ENCODE measurements around the gene ADAMTS13. TPM values are rescaled to one million over a fixed set of nuclear protein-coding genes. Genes with fewer than 3 reads are reported as not detected.

The ADAMTS13 gene
- total and polyA plus RNA-seq, 9 of the 15 experiments (the other 6 are each of a cell fraction or from before 2014, with no cell fraction given) = 0.03 to 0.20 (median 0.04) TPM; not detected in 4

- no peak for TF ChIP-seq CHD7 (IDR thresholded peaks at IDR 0.05; ENCODE audit: low read depth, low read length)
- TF ChIP-seq SMAD4 (CRISPR knock-in tag; conservative IDR thresholded peaks at IDR 0.05) = peak; percentile 81
- no peak for TF ChIP-seq FOXJ2 (tag; IDR thresholded peaks at IDR 0.05)
- TF ChIP-seq TSC22D4 (tag; IDR thresholded peaks at IDR 0.05) = no peak
- TF ChIP-seq ZNF146 (CRISPR knock-in tag; IDR thresholded peaks at IDR 0.05; ENCODE audit: unreplicated experiment) = no peak
- TF ChIP-seq HMG20B (CRISPR knock-in tag; IDR thresholded peaks at IDR 0.05) = no peak
- TF ChIP-seq FOXJ3 (CRISPR knock-in tag; IDR thresholded peaks at IDR 0.05) = no peak
- no peak for TF ChIP-seq GABPB2 (CRISPR knock-in tag; conservative IDR thresholded peaks at IDR 0.05)
- TF ChIP-seq POU5F1 (IDR thresholded peaks at IDR 0.05; ENCODE audit: borderline replicate concordance, low read depth, low read length, partially characterized antibody) = no peak
- no peak for TF ChIP-seq ARID3A (IDR thresholded peaks at IDR 0.05; ENCODE audit: borderline replicate concordance, low read depth, low read length)
- TF ChIP-seq ZNF143 (CRISPR knock-in tag; IDR thresholded peaks at IDR 0.05) = no peak
- TF ChIP-seq TEAD4 (IDR thresholded peaks at IDR 0.05; ENCODE audit: low read length) = peak; percentile 77
- TF ChIP-seq TEAD4 (CRISPR knock-in tag; IDR thresholded peaks at IDR 0.05; ENCODE audit: borderline replicate concordance) = no peak
- no peak for TF ChIP-seq THRA (IDR thresholded peaks at IDR 0.05)
Measured at GRCh38 chr9:133505901-133506652, 83.9 kb downstream of the ADAMTS13 start (continued).
